ENCODE data around the gene SLC20A1.
A peak's percentile ranks its signal among the peaks of the same experiment; 100 is the strongest.
"Not testable (repeated sequence)": the region's sequence is repeated elsewhere in the genome, so short reads cannot be mapped to it uniquely, and the experiment has no call there.

The SLC20A1 gene

GRCh38 chr2:112646791-112647689 is 1.3 kb downstream of the SLC20A1 start:
- peak in 1 of 2 experiments; percentile 25 for DNase-seq

DNA sequence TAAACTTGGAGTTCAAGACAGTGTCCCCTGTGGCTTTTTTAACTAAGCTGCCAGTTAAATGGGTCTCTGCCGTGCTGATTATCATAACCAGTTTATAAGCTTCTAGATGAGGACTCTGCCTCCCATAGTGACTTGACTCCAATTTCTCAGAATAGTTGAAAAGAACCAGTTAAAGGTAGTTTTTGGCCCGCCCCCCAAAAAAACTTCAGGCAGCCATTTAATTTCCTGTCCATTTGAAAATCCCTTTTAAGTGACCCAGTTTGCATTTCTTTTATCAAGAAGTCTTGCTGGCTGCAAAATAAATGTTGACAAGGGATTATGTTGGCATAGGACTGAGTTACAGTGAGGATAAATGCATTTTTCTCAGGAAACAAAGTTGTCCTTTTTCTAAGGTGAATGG is 2.3 kb downstream of the SLC20A1 start:
- DNase-seq: no peak

GRCh38 chr2:112656679-112657078 is 10.9 kb downstream of the SLC20A1 start:
- DNase-seq: no peak

DNA sequence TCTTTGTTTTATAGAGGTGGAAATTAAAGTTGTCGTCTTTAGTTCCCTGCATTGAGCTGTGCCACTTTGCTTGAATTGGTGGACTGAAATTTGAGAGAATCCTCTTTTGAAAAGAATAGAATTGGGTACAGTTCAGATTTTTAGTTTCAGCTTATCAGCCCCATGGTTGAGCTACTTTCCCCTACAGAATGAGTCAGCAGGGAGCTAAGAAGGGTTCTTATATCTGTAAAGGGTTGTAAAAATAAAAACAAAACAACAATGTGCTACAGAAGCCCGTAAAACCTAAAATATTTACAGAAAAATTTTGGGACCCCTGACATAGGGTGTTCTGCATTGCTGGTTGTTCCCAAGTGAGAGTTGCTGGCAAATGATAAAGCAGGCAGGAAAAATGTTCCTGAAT is 12.6 kb downstream of the SLC20A1 start:
- no peak for DNase-seq

DNA sequence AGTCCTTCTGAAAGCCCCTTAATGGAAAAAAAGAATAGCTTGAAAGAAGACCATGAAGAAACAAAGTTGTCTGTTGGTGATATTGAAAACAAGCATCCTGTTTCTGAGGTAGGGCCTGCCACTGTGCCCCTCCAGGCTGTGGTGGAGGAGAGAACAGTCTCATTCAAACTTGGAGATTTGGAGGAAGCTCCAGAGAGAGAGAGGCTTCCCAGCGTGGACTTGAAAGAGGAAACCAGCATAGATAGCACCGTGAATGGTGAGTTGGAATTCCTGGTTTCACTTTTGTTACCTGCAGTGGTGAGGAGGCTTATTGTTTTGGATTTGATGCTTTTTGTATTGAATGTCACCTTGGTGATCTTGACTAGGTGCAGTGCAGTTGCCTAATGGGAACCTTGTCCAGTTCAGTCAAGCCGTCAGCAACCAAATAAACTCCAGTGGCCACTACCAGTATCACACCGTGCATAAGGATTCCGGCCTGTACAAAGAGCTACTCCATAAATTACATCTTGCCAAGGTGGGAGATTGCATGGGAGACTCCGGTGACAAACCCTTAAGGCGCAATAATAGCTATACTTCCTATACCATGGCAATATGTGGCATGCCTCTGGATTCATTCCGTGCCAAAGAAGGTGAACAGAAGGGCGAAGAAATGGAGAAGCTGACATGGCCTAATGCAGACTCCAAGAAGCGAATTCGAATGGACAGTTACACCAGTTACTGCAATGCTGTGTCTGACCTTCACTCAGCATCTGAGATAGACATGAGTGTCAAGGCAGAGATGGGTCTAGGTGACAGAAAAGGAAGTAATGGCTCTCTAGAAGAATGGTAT is 13.3 kb downstream of the SLC20A1 start:
- DNase-seq: no peak

DNA sequence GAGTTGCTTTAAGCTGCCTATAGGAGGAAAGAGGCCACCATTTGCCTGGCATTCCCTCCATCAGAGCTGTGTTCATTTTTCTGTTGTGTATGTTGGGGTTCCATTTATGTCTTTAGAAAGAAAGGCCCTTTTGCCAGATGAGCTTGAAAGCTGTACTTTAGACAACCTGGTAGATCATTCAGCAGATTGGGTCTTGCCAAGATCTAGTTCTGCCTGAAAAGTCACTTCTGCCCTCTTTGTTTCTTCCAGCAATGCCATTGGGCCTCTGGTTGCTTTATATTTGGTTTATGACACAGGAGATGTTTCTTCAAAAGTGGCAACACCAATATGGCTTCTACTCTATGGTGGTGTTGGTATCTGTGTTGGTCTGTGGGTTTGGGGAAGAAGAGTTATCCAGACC is 14.4 kb downstream of the SLC20A1 start:
- DNase-seq: no peak

DNA sequence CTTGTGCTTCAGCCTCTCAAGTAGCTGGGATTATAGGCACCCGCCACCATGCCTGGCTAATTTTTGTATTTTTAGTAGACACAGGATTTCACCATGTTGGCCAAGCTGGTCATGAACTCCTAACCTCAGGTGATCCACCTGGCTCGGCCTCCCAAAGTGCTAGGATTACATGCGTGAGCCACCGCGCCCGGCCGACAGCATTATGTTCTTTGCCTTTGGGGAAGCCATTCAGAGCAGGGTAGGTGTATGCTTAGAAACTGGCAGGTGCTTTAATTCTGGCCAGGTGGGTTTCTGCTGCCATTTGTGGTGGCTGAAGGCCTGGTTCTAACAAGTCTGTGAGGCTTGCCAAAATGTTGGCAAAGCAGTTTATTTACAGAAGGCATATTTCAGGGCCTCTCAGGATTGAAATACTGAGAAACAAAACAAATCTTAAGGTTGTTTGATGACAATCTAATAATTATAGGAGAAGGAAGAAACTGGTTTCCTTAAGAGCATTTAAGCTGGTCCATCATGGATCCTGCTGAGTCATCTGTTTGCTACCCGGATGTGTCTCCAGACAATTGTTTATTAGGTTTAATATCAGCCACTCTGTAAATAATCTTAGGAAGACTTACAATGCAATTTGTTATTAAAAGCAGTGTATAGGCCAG is 16.0 kb downstream of the SLC20A1 start:
- no peak for DNase-seq

GRCh38 chr2:112662704-112663103 is 17.0 kb downstream of the SLC20A1 start:
- DNase-seq: no peak

DNA sequence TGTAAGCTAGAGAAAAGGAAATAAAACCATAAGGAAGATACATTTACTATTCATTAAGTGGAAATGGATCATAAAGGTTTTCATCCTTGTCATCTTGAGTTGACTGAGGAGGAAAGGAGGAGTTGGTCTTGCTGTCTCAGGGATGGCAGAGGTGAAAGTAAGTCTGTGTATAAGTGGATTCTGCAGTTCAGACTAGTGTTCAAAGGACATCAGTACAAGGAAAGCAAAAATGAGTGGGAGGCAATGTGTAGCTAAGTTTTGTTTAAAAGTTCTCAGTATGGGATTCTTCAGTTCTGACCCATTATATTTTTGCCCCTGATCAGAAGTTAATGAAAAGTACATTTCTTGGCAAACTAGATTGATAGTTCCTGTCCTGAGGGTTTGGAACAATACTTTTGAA is 18.9 kb downstream of the SLC20A1 start:
- DNase-seq: no peak

- peak; percentile 44 to 53 for DNase-seq
Observed at GRCh38 chr2:112665113-112665780, 19.5 kb downstream of the SLC20A1 start.

- DNase-seq: no peak
Observed at GRCh38 chr2:112666761-112667122, 21.0 kb downstream of the SLC20A1 start.

- not testable (repeated sequence) for DNase-seq
Observed at GRCh38 chr2:112667540-112667939, 21.8 kb downstream of the SLC20A1 start.

DNA sequence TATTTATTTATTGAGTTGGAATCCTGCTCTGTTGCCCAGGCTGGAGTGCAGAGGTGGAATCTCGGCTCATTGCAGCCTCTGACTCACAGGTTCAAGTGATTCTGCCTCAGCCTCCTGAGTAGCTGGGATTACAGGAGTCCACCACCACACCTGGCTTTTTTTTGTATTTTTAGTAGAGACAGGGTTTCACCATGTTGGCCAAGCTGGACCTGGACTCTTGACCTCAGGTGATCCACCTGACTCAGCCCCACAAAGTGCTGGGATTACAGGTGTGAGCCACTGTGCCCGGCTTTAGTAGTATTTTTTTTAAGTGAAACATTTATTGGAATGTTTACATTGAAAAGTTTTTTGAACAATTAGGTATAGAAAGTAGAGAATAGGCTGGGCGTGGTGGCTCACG is 23.9 kb downstream of the SLC20A1 start:
- DNase-seq: no peak

DNA sequence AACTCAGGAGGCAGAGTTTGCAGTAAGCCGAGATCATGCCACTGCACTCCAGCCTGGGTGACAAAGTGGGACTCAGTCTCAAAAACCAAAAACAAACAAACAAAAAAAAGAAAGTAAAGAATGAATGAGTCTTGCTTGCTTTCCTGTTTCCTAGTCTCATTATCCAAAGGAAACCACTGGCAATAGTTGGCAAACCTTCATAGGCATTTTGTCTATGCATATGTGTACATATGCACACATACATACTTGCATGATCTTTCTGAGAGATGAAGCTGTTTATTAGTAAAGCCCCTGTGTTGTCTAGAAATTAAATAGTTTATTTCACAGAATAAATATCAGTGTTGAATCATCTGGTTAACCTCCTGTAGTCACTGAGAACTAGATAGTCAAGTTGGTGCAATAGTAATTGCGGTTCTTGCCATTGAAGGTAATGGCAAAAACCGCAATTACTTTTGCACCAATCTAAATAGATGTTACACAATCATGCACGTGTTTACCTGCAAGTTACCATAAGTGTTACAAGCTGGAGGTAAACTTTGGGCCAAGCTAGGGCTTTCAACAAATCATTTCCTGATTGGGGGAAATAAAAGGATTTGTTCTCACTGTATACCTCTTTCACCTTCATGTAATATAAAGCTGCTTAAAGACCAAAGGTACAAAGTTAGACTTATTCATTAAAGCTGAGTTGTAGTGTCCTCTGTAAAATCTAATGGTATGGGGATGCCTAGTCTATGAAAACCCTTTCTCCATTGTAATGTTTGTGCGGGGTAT is 24.7 kb downstream of the SLC20A1 start:
- DNase-seq: no peak

DNA sequence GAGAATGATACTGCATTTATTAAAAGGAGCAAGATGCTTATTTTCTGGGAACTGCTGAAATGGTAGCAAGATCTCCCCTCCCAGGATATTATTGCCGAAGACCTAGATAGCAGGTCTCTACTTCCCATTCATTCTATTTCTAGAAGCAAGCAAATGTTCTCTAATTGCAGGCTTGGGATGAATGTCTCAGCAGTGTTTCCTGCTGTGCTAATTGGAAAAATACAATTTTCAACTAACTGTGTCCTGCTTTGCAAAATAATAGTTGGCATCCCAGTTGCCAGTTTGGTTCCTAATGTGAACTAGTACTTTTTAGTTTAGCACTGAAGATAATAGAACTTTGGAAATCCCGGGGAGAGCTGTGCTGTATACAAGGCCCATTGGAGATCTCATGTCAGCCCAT is 26.1 kb downstream of the SLC20A1 start:
- DNase-seq: no peak

GRCh38 chr2:112673008-112673407 is 27.3 kb downstream of the SLC20A1 start:
- DNase-seq: no peak

DNA sequence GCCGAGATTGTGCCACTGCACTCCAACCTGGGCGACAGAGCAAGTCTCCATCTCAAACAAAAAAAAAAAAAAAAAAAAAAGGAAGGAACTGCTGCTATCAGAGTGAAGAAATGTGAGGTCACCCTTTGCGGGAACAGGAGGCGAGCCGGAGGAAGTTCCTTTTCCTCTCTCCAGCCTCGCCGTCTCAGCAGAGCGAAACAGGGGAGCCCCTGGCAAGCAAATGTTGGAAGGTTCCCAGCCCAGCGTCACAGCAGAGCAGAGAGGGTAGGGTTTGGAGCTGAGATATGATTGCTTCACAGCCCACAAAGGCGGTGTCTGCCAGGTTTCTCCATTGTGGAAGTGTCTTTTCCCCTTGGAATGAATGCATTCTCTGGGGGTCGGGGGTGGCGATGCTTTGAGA is 28.5 kb downstream of the SLC20A1 start:
- peak; percentile 96 to 97 for DNase-seq

DNA sequence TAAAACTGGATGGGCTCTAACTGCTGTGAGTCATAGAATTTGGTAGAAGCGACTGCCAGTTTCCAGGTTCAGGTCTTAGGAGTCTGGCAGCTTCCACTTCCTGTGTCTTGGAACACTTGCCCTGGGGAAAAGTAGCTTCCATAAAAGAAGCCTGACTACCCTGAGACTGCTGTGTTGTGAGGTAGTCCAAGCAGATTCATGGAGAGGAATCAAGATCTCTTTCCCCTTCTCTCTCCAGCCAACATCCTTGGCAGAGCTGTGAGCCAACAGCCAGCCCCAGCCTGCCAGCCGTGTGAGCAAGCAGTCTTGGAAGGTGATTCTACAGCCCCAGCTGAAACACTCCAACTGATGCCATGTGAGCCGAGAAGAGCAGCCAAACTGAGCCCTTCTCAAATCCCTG is 33.7 kb downstream of the SLC20A1 start:
- DNase-seq: no peak

GRCh38 chr2:112680666-112681101 is 34.9 kb downstream of the SLC20A1 start:
- DNase-seq: no peak

DNA sequence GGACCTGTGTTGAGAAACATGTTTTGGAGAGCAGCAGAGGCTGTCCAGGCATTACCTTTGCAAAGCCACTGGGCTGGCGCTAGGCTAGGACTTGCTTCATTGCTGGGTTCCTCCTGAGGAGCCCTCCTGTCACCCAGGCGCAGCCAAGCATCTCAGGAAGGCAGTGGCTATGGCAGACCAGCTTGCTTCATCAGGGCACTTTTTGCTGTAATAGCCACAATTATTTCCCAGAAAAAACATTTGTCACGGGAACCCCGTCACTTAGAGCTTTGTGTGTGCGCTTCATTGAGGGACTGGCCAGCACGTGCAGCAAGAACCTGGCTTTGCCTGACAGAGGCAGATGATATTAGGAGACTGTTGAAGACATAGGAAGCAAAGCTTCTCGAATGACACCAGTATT is 36.4 kb downstream of the SLC20A1 start:
- DNase-seq: peak; percentile 93 to 95

- no peak for DNase-seq
Observed at GRCh38 chr2:112683550-112684414, 38.0 kb downstream of the SLC20A1 start.
